GM21576 (cell line): ENCODE measurements around the gene IFT27.
"Not testable (repeated sequence)": the region's sequence is repeated elsewhere in the genome, so short reads cannot be mapped to it uniquely, and the experiment has no call there.

Experiments
- ATAC-seq: cut with Tn5 transposase; IDR thresholded peaks from one replicate; pipeline ENCODE4 v1.9.1; 2021; ENCODE audit warnings: mild to moderate bottlenecking, moderate library complexity; ENCODE audit not compliant: unreplicated experiment

The IFT27 gene

GRCh38 chr22:36745301-36745995 is 30.5 kb downstream of the IFT27 start:
- no peak for ATAC-seq

DNA sequence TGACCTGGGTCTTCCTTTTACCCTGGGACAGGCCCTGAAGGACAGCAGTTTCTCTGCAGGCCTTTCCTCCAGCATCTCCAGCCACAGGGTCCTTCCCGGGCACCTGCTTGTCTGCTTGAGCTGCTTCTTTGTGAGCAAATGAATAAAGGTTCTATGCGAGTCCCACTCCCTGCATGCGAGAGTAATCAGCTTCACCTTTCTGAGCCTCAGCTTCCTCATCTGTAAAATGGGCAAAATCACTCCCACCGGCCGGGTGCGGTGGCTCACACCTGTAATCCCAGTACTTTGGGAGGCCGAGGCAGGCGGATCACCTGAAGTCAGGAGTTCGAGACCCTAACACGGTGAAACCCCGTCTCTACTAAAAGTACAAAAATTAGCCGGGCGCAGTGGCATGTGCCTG is 31.1 kb downstream of the IFT27 start:
- ATAC-seq, result no peak

- no peak for ATAC-seq
Observed at GRCh38 chr22:36744413-36744765, 31.5 kb downstream of the IFT27 start.

- no peak for ATAC-seq
Observed at GRCh38 chr22:36743591-36744412, 32.1 kb downstream of the IFT27 start.

GRCh38 chr22:36743011-36743410 is 32.9 kb downstream of the IFT27 start:
- ATAC-seq, result no peak

DNA sequence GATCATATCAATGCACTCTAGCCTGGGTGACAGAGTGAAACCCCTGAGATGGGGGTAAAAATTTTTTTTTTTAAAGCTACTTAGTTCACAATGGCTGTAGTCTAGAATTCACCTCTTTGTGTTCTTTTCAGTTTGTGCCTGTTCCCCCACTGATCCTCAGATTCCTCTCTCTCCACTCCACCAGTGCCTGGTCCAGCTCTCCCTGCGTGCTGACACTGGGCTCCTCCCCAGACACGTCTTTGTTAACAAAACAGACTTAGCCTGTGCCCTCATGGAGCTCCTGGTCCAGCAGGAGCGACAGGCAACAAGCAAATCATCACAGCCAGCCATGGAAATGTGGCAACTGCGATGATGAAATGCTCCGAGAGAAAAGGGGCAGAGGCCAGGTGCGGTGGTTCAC is 34.0 kb downstream of the IFT27 start:
- no peak for ATAC-seq

GRCh38 chr22:36741204-36741793 is 34.6 kb downstream of the IFT27 start:
- ATAC-seq, result no peak

DNA sequence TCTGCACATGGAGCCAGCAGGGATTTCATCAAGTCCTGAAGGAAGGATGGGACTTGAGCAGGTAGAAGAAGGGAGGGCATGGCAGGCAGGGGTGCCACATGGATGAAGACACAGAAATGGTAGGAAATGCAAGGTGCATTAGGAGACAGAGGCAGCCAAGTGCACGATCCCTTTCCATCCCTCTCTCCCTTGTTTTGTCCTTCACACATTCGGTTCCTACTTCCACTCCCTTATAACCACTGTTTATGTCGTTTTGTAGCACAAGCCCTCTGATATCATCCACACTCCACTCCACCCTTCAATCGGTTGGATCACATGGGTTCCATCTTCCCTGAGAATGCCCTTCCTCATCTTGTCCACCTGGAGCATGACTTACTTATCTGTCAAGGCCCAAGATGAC is 35.2 kb downstream of the IFT27 start:
- no peak for ATAC-seq

DNA sequence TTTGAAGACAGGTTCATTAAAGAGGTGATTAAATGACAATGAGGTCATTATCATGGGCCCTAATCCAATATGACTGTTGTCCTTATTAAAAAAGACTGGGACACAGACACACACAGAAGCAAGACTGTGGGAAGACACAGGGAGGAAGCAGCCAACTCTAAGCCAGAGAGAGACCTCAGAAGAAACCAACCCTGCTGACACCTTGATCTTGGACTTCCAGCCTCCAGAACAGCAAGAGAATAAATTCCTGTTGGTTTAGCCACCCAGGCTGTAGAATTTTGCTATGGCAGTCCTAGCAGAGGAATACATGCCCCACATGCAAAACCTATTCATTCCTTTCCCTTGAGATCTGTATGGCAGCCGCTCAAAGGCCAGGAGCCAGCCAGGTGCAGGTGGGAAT is 36.7 kb downstream of the IFT27 start:
- ATAC-seq, result no peak

DNA sequence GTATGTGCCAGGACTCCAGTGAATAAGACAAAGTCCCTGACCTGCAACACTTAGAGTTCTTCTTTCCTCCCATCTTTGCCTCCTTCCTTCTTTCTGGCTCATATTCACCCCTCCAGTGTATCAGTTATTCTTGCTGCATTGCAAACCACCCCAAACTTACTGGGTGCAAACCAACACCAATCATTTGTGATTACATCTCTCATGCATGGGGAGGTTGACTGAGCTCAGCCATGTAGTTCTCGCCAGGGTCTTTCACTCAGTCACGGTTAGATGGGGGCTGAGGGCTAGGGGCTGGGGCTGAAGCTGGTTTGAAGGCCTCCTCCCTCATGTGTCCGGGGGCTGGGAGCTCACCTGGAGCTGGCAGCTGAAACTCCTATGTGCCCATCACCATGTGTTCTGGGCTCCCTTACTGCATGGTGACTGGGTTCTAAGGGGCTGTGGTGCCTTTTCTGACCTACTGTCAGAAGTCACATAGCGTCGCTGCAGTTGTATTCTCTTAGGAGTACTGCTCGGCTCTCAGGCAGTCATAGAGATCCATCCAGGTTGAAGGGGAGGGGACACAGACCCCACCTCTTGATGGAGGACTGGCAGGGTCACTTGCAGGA is 37.4 kb downstream of the IFT27 start:
- no peak for ATAC-seq

GRCh38 chr22:36737776-36738175 is 38.1 kb downstream of the IFT27 start:
- ATAC-seq, result no peak

- ATAC-seq, result no peak
Observed at GRCh38 chr22:36736701-36737320, 39.1 kb downstream of the IFT27 start.

GRCh38 chr22:36734171-36735058 is 41.5 kb downstream of the IFT27 start:
- no peak for ATAC-seq

DNA sequence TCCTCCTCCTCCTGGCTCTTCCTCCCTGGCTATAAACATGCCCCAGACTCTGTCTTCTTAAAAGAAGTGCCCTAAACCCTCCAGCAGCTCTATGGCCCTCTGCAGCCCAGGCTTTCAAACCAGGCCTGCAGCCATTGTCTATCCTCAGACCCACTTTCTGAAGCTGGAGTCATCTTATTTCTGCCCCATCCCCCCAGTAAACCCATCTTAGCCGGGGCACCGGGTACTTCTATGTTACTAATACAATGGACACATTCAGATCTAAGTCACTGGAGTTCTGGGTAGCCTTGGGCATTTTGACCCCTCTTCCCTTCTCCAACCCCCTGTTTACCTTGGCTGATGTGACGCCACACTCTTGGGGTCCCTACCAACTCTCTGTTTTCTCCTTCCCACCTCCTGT is 42.6 kb downstream of the IFT27 start:
- no peak for ATAC-seq

DNA sequence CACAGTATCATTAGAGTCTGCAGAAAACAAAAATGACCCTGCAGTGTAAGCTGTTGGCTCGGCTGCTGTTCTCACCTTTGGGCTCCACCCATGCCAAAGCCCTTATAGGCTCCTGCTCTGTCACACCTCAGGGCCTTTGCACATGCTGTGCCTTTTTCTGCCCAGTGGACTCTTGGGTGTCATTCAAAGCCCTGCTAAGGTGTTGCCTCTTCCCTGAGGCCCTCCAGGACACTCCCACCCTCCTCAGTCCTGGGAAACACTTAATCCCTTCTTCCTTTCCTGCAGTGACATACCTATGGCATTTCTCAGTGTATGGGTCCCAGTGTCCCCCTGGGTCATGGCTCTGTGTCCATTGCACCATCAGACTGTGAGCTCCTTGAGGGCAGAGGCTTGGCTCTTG is 43.3 kb downstream of the IFT27 start:
- ATAC-seq, result no peak

DNA sequence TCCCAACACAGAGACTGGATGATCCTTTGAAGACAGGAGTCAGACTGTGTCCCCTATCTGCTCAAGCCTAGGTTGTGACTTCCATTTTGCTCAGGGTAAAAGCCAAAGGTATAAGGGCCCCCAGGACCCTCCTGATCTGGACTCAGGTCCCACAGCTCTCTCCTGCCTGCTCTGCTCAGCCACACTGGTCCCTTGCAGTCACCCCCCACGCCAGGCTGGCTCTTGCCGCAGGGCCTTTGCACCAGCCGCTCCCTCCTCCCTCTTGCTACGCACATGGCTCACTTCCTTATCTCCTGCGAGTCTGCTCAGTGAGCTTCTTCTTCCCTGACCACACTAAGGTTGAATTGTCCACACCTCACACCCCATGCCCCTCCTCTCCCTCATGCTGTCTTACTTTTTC is 44.0 kb downstream of the IFT27 start:
- ATAC-seq, result no peak

DNA sequence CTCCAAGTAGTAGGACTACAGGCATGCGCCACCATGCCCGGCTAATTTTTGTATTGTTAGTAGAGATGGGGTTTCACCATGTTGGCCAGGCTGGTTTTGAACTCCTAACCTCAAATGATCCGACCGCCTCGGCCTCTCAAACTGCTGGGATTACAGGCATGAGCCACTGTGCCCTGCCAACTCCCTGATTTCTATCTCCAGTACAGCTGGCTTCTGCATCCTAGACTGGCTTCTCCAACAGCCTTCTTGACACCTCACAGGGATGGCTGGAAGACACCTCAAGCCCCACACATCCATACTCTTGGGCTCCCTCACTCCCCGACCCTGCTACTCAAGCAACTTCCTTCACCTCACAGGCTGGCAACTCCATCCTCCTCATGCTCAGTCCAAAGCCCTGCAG is 44.6 kb downstream of the IFT27 start:
- ATAC-seq, result not testable (repeated sequence)

DNA sequence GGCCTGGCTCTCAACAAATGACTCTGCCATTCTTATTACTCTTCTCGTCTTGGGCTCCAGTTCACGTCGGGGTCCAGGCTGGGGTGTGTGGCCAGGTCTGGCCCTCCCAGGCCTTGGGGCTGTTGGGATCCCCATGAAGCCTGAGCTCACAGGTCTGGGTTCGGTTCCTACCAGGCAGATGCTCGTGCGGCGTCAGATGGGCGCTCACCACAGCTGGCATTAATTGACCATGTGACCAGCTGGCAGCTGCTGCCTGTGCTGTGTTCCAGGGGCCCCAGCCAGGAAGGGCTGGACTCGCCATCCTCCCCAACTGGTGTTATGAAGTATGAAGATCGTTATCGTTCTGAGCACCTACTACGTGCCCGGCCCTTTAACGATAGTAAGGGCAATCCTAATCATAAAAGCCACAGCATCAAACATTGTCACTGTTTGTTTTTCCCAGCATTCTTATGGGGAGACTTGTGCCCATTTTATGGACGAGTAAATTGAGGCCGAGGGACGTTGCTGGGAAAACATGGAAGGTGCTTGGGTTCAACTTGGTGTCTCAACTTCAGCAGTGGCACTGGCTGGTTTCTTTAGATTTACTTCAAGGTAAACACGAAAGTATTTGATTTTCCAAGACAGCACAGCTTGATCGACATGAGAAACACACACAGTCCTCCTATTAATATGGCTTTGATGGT is 45.6 kb downstream of the IFT27 start:
- no peak for ATAC-seq

DNA sequence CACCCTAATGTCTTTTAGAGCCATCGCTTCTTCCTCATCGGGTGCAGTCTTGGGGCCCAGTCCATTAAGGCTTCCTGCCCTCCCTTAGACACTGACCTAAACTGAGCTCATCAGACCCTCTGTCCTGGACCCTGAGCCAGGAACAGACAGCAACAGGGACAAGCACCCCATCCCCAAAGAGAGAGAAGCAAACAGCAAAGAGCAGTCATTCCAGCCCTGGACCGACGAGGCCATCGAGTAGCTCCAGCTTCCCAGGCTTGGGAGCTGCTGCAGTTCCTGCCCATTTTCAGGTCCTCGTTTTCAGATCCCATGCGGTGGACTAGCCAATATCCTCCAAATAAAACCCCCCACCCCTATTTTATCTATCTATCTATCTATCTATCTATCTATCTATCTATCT is 46.6 kb downstream of the IFT27 start:
- ATAC-seq, result no peak

GRCh38 chr22:36728505-36728904 is 47.4 kb downstream of the IFT27 start:
- no peak for ATAC-seq
